NCI-H1694 (cell line): ENCODE measurements around the gene ALCAM.

Experiments
- DNase-seq: peaks from one replicate; lab custom pipeline; 2025; lab: John Stamatoyannopoulos, UW

ALCAM gene

DNA sequence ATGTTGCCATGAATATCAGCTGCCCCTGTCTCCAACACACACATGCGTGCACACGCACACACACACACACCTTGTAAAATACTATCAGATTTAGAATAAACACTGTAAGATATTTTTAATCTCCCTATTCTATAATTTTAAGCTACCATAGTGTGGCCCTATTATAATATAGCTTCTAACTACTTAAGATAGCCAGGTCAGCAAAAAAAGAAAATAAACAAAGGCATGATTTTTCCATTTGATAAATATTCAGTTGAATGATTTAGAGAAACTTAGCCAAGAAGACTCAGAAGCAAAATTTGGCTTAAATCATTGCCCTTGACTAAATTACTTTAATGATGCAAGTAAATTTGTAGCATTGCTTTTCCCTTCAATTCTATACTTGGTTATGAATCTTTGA is 162.2 kb downstream of the ALCAM start:
- no peak for DNase-seq

- DNase-seq = no peak
Observed at GRCh38 chr3:105529456-105529855, 162.7 kb downstream of the ALCAM start.

- DNase-seq = no peak
Observed at GRCh38 chr3:105532251-105532650, 165.5 kb downstream of the ALCAM start.

DNA sequence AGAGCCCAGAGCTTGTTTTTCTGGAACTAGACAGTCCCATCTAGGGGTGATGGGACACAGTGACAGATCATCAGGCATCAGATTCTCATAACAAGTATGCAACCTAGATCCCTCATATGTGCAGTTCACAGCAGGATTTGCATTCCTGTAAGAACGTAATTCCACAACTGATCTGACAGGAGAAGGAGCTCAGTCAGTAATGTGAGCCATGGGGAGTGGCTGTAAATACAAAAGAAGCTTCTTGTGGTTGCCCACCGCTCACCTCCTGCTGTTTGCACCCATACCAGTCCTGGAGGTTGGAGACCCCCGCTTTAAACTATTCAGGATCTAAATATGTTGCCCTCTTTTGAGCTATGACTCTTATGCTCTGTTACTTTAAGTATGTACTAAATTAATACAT is 167.3 kb downstream of the ALCAM start:
- DNase-seq = no peak

GRCh38 chr3:105534491-105534890 is 167.8 kb downstream of the ALCAM start:
- no peak for DNase-seq

DNA sequence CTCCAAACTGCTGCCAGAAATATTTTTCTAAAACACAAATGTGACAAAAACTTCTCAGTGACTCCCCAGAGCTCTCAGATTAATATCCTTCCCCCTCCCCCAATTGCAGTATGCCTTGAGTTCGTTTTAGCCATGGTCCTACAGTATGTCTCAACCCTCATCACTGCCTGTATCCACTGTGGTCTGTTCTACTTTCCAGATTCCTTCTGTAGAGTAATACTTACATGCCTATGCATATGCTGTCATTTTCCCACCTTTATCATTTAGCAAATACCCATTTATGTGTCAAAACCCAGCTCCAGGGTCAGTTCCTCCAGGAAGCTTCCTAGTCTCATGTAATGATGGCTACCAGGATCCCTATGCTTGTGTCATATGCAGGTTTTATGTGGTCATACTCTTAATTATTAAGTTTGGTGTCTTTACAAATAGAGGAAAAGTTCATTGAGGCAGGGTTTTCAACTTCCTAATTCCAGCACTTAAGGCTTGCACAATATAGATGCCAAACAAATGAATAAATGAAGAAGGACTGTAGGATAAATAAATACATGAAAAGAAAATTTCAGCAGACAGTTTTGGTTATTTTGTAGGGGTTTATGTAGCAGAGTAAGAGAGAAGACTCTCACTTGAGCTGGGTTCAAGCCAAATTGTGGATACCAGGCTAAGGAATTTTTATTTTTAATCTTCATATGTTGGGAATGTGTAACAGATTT is 170.8 kb downstream of the ALCAM start:
- DNase-seq = no peak

- no peak for DNase-seq
Observed at GRCh38 chr3:105538483-105538882, 171.8 kb downstream of the ALCAM start.

DNA sequence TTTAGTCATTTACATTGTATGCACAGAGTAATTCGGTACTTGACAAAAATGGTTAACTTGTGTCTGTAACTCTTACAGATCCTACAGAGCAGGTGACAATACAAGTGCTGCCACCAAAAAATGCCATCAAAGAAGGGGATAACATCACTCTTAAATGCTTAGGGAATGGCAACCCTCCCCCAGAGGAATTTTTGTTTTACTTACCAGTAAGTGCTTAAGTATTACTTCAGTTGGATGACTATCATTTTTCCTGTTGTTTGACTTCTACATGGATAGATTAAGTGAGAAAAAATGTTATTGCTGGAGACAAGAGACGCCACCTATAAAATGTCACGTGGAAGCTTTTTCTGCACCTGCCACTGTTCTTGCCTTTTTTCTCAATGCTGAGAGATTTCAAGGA is 173.2 kb downstream of the ALCAM start:
- DNase-seq = no peak

DNA sequence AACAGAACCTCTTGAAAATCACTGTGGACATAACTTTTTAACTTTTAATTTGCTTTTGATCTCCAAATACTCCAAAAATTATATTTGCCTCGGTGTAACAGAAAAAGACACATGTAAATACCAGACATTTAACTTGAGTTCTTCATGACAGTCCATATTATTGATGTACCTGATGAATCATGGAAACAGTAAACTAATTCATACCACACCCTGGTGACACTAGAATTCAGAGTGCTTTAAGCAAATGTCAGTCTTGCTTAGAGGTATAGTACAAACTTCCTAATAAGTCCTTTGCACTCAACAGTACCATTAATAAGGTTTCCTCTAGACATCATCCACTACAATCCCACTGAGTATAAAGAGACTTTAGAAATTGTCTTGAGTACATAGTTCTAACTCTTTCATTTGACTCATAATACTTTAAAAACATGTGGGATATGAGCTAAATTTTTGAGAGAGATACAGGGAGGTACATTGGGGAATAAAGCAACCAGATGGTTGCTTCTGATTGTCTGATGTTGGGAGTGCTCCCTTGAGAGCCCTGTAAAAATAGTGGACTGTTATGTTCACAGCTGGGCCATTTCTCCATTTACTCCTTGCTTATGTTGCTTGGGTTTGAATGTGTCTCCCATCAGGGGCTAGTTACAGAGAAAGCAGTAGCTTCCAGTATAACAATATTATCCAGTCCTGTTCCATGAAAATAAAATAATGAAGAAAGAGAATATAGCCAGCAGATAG is 175.7 kb downstream of the ALCAM start:
- peak; percentile 15 for DNase-seq

- no peak for DNase-seq
Observed at GRCh38 chr3:105545051-105545450, 178.3 kb downstream of the ALCAM start.

- DNase-seq = no peak
Observed at GRCh38 chr3:105553851-105554250, 187.1 kb downstream of the ALCAM start.

DNA sequence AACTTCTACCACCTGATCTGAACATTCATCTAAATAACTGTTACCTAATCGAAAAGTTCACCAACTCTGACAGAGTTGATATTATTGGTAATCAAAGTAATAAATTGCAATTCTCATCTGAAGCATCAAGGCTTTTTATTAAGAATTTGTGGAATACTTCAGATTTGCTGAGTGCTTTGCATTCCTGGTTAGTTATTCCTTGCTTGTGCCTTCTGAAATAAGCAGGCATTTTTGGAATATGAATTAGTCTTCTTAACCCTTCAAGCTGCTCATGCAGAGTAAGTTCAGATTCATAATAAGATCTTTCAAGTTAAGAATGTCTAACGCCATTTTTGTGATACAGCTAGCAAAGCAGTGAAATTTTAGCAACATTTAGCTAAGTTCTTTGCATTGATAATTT is 188.5 kb downstream of the ALCAM start:
- no peak for DNase-seq

- DNase-seq = no peak
Observed at GRCh38 chr3:105559856-105560255, 193.1 kb downstream of the ALCAM start.

GRCh38 chr3:105561876-105562275 is 195.2 kb downstream of the ALCAM start:
- DNase-seq = no peak

GRCh38 chr3:105564546-105565288 is 198.0 kb downstream of the ALCAM start:
- no peak for DNase-seq

DNA sequence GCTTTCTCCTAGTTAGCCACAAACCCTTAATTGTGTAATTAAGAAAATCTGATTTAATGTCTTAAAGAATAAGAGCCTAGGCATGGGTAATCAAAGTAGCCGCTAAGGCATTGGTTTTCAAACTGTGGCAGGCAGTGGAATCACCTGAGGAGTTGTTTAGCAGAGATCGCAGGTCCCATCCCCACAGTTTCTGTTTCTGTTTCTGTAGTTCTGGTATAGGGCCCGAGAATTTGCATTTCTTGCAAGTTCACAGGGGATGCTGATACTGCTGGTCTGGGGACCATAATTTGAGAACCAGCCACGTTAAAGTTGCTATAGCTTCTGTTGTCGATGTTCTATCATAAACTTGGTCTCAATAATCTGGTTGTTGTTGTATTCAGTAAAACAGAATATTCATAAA is 204.3 kb downstream of the ALCAM start:
- no peak for DNase-seq

DNA sequence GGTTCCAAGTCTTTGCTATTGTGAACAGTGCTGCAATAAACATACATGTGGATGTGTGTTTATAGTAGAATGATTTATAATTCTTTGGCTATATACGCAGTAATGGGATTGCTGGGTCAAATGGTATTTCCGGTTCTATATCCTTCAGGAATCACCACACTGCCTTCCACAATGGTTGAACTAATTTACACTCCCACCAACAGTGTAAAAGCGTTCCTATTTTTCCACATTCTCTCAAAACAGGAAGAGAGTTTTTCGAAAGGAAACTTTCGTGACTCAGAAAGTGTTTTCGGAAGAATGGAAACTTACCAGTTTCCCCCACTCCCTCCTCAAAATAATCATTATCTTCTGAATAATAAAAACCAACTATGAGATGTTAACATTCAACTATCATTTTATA is 205.8 kb downstream of the ALCAM start:
- no peak for DNase-seq

DNA sequence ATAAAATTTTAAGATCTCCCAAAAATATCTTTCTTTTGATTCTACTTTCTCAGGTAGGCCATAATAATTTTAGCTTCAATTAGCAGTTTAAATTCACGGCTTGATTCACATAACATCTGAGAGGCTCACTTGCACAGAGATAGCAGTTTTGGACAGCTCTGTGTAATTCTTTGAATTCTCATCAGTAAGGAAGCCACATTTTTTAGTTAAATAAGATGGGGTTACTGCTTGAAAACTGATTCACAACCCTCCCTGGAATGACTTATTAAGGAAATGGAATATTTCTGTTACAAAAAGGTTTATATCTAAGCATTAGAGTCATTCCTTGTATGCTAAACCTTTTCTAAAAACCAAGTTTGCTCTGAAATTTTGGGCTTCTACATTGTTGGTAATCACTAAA is 212.7 kb downstream of the ALCAM start:
- no peak for DNase-seq

DNA sequence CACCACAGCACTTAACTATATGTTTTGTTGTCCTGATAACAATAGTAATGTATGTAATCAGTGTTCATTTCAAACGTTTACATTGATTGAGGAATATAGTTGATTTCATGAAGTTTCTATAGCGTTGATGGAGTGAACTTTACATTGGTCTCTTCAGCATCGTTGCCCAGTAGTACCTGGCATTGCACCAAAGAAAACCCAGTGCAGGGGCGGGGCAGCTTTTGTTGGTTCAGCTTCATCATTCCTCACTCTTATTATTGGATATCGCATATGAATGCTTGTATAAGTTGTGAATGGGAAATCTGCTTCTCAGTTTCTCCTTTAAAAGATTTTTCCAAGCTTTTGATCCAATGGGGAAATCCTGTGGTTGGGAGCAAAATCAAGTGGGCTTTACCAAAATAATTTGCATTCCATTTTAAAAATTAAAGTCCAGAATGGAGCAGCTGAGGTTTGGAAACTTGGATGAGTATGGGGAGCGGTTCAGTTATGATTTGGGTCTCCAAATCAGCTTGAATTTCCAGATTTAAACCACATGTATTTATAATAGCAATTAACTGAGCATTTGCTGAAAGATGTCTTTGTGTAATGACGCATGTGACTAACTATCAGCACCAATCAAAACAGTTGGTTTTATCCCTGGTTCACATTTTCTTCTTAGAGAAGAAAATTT is 213.7 kb downstream of the ALCAM start:
- DNase-seq = no peak

- no peak for DNase-seq
Observed at GRCh38 chr3:105582015-105582414, 215.3 kb downstream of the ALCAM start.

DNA sequence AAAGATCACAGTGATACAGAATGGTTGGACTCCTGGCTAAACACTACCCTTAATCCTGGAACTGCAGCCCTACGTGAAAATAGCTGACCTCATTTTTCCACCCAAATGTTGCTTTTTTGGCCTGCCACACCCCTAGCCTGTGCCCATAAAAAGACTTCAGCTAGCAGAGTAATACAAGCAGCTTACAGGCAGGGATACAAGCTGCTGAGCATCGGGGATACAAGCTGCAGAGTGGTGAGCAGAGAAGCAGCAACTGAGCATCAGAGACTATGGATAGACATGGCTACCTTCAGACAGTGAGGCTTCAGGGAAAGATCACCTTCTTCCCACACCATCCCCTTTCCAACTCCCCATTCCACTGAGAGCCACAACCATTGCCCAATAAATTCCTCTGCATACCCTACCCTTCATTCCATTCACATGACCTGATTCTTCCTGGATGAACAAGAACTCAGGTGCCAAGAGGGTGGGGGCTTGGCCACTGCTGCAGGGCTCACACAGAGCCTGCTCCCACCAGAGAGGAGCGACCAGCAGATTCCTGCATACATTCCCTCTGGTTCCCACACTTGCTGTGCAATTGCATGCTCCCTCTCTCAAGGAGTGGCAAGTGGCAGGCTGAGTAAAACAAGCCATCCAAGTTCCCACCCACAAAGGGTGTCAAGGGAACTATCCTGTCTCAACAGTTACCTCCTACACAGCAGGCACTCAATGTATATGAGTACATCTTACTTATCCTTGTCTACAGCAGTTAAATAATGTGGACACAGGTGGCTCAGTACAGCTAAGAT is 217.5 kb downstream of the ALCAM start:
- DNase-seq = no peak

GRCh38 chr3:105593315-105593714 is 226.6 kb downstream of the ALCAM start:
- no peak for DNase-seq
